B cell (primary cell): ENCODE measurements around the gene CHIC2. TPM values are rescaled to one million over a fixed set of nuclear protein-coding genes. Genes with fewer than 3 reads are reported as not detected.
"Not testable (repeated sequence)": the region's sequence is repeated elsewhere in the genome, so short reads cannot be mapped to it uniquely, and the experiment has no call there.

Source experiments
- ATAC-seq: fragments of 200-7000 bp; cut with Tn5 transposase; one replicate; pipeline ENCODE4 v1.10.0; 2021; ENCODE audit warnings: low read depth, mild to moderate bottlenecking, moderate number of reproducible peaks, moderate library complexity
- CTCF ChIA-PET: fragments of 350-600 bp; sonication (Branson Sonifier 250); formaldehyde crosslinking; loops from one replicate; lab custom pipeline; 2021; ENCODE audit warnings: antibody characterized with exemption, inconsistent platforms; lab: Charles Lee
- POLR2A ChIA-PET: fragments of 350-600 bp; sonication (Branson Sonifier 250); formaldehyde crosslinking; loops from one replicate; lab custom pipeline; 2021; ENCODE audit warnings: antibody characterized with exemption; lab: Charles Lee
- DNase-seq: peaks from one replicate; pipeline ENCODE4 v3.0.0; 2013
- H2AFZ ChIP-seq: 2 replicates; pipeline ENCODE4 v1.6.1; 2012; ENCODE audit warnings: mild to moderate bottlenecking, low read depth, low read length; ENCODE audit not compliant: insufficient read depth, poor library complexity, severe bottlenecking
- H3K27ac ChIP-seq, 2 donors: 1 replicate in 1 of 2; 2 replicates in 1 of 2; pipeline ENCODE4 v1.5.1; 2012 to 2013; ENCODE audit warnings: low read length in 2 of 2, mild to moderate bottlenecking in 2 of 2, moderate library complexity in 1 of 2
- H3K27me3 ChIP-seq, 4 experiments: fragments of 200-600 bp in 1 of 4; sonication (generic) in 1 of 4; replicated peaks in 1 of 4; 1 replicate in 2 of 4; 2 replicates in 2 of 4; pipeline versions ENCODE4 v1.6.1 to v1.7.0; 2013 to 2016; ENCODE audit warnings: low read length in 3 of 4, mild to moderate bottlenecking in 2 of 4, mixed read lengths in 1 of 4, moderate library complexity in 1 of 4; ENCODE audit not compliant: insufficient read depth in 4 of 4, control insufficient read depth in 3 of 4; ENCODE audit errors: control extremely low read depth in 1 of 4
- H3K36me3 ChIP-seq, 2 experiments: replicated peaks in 1 of 2; 1 replicate in 1 of 2; 2 replicates in 1 of 2; pipeline versions ENCODE4 v1.6.1 to v1.7.1; 2013; ENCODE audit warnings: low read length in 1 of 2; ENCODE audit not compliant: insufficient read depth in 2 of 2, control insufficient read depth in 1 of 2; ENCODE audit errors: control extremely low read depth in 1 of 2, extremely low read depth in 1 of 2
- H3K4me1 ChIP-seq, 2 donors: fragments of 200-600 bp in 1 of 2; sonication (generic) in 1 of 2; 1 replicate in 1 of 2; 2 replicates in 1 of 2; pipeline versions ENCODE4 v1.5.1 to v1.6.1; 2013 to 2017; ENCODE audit warnings: low read length in 2 of 2; ENCODE audit not compliant: control insufficient read depth in 2 of 2, insufficient read depth in 2 of 2
- H3K4me2 ChIP-seq: replicated peaks from 2 replicates; pipeline ENCODE3; 2012; ENCODE audit warnings: mild to moderate bottlenecking, low read depth, low read length; ENCODE audit not compliant: poor library complexity, severe bottlenecking
- H3K4me3 ChIP-seq, 5 experiments: fragments of 200-600 bp in 1 of 5; sonication (generic) in 1 of 5; 1 replicate in 3 of 5; 2 replicates in 2 of 5; pipeline versions ENCODE4 v1.5.1 to v1.7.0; 2011 to 2016; ENCODE audit warnings: low read length in 4 of 5, mild to moderate bottlenecking in 4 of 5, low read depth in 2 of 5, control low read depth in 1 of 5, moderate library complexity in 1 of 5; ENCODE audit not compliant: insufficient read depth in 1 of 5; ENCODE audit errors: control extremely low read depth in 1 of 5, extremely low read depth in 1 of 5
- H3K79me2 ChIP-seq: fragments of 200-600 bp; sonication (generic); one replicate; pipeline ENCODE4 v1.6.0; 2016; ENCODE audit warnings: low read length; ENCODE audit not compliant: control insufficient read depth, insufficient read depth
- H3K9ac ChIP-seq: fragments of 200-600 bp; sonication (generic); 2 replicates; pipeline ENCODE4 v1.6.1; 2017; ENCODE audit warnings: mild to moderate bottlenecking, low read length, moderate library complexity
- H3K9me3 ChIP-seq, 3 donors: one replicate each; pipeline versions ENCODE4 v1.6.1 to v1.7.1; 2013; ENCODE audit warnings: low read length in 2 of 3; ENCODE audit not compliant: control insufficient read depth in 2 of 3, insufficient read depth in 1 of 3; ENCODE audit errors: control extremely low read depth in 1 of 3
- H4K20me1 ChIP-seq: 2 replicates; pipeline ENCODE4 v1.6.0; 2012; ENCODE audit warnings: mild to moderate bottlenecking, low read length; ENCODE audit not compliant: insufficient read depth, control insufficient read depth, poor library complexity, severe bottlenecking
- H3K27ac Mint-ChIP-seq: one replicate; pipeline ENCODE4 v1.8.0; 2021; ENCODE audit warnings: mixed read lengths
- H3K27me3 Mint-ChIP-seq: one replicate; pipeline ENCODE4 v1.8.0; 2021; ENCODE audit warnings: mixed read lengths
- H3K4me1 Mint-ChIP-seq: one replicate; pipeline ENCODE4 v1.8.0; 2021; ENCODE audit warnings: mixed read lengths
- H3K4me3 Mint-ChIP-seq: one replicate; pipeline ENCODE4 v1.8.0; 2021; ENCODE audit warnings: mixed read lengths
- H3K9me3 Mint-ChIP-seq: one replicate; pipeline ENCODE4 v1.8.0; 2022; ENCODE audit warnings: mixed read lengths; ENCODE audit not compliant: insufficient read depth
- CTCF ChIP-seq: fragments of 200-600 bp; IDR thresholded peaks from one replicate; pipeline ENCODE4 v1.8.0; 2022; ENCODE audit warnings: antibody characterized with exemption, mild to moderate bottlenecking
- EZH2 ChIP-seq: IDR thresholded peaks from 2 replicates; pipeline ENCODE4 v1.6.1; 2012; ENCODE audit warnings: borderline replicate concordance, low read depth, mild to moderate bottlenecking, moderate library complexity, low read length; ENCODE audit not compliant: insufficient read depth, poor library complexity, severe bottlenecking
- WGBS: methylation state at CpG from one replicate; pipeline ENCODE4 v1.1.5; 2013; ENCODE audit warnings: missing lambda C conversion rate; ENCODE audit not compliant: insufficient coverage; 5-methylcytosine and 5-hydroxymethylcytosine counted together
- intact Hi-C: fragments of 100-400 bp; cut with micrococcal nuclease; formaldehyde crosslinking; loops from one replicate; pipeline ENCODE4 v1.10.0; 2022
- polyA plus RNA-seq: library from polyadenylated mRNA; depleted of rRNA; stranded (reverse); fragments of >200 nt; gene quantifications from 2 replicates; pipeline ENCODE4 v1.2.3, GENCODE V29; 2012
- total RNA-seq, 2 donors: library from RNA; stranded (reverse); fragments of 120-200 nt in 1 of 2; gene quantifications; 1 replicate in 1 of 2; 2 replicates in 1 of 2; pipeline versions ENCODE4 v1.2.3 to v1.2.4, GENCODE V29; 2013 to 2022

The CHIC2 gene
- total and polyA plus RNA-seq, 2 donors (not counting 1 experiment from before 2014, with no cell fraction given): 20.2 to 37.7 TPM

GRCh38 chr4:54054501-54054900, 9.9 kb downstream of the CHIC2 start:
- intact Hi-C loops: loop anchor here (5.0 kb wide), 1 partner anchor 42 kb away; no protein-coding TSS in a partner anchor
- Mint-ChIP-seq H3K27me3 (no peaks in the 10 kb centered on the region), H3K9me3 (no peaks in the 10 kb centered on the region), H3K4me3 (no peak overlapping the region), H3K27ac (no peak overlapping the region), H3K4me1 (peaks cover 52% of the 10 kb centered on the region)
- Histone ChIP-seq H4K20me1 (peaks cover 95% of the 10 kb centered on the region), H3K27me3 (no peaks in the 10 kb centered on the region), H3K4me3 (no peak overlapping the region), H3K4me2 (no peak overlapping the region), H2AFZ (no peak overlapping the region), H3K79me2 (peaks cover 86% of the 10 kb centered on the region), H3K9me3 (no peaks in the 10 kb centered on the region), H3K9ac (no peak overlapping the region), H3K27ac (no peak overlapping the region), H3K4me1 (peaks cover 24 to 26% of the 10 kb centered on the region in 2 donors), H3K36me3 (no peaks in the 10 kb centered on the region)
- TF ChIP-seq CTCF: no peak
- TF ChIP-seq EZH2: no peak
- no peak for DNase-seq
- ChIA-PET POLR2A (no interaction called here), CTCF (no interaction called here)
- no peak for ATAC-seq
- WGBS: no CpG with 5 or more reads among the region's 2 CpGs

GRCh38 chr4:54053322-54053721, 11.1 kb downstream of the CHIC2 start:
- peaks cover 49% of the 10 kb centered on the region for H3K4me1 Mint-ChIP-seq
- DNase-seq, H3K4me3 ChIP-seq, H2AFZ ChIP-seq, H3K27me3 ChIP-seq, POLR2A ChIA-PET, H3K36me3 ChIP-seq, H3K27ac ChIP-seq, H3K27me3 Mint-ChIP-seq, H3K9me3 ChIP-seq, H3K4me2 ChIP-seq, H3K4me3 Mint-ChIP-seq, ATAC-seq, H3K9ac ChIP-seq, H3K9me3 Mint-ChIP-seq, H3K27ac Mint-ChIP-seq: not testable (repeated sequence)
- intact Hi-C loops: loop anchor here (5.0 kb wide), 1 partner anchor 41 kb away; no protein-coding TSS in a partner anchor
- peaks cover 82% of the 10 kb centered on the region for H3K79me2 ChIP-seq
- peaks cover 95% of the 10 kb centered on the region for H4K20me1 ChIP-seq
- no CpG with 5 or more reads among the region's 5 CpGs for WGBS
- CTCF ChIA-PET: interaction anchor here (0.6 kb wide), 1 partner anchor 857 kb away, joined by 3 read pairs; no protein-coding TSS in a partner anchor
- H3K4me1 ChIP-seq: peaks cover 22 to 23% of the 10 kb centered on the region in 2 donors
